NB4 (cell line): ENCODE data around the gene RNASE13.

Source experiments
- CTCF ChIP-seq: IDR thresholded peaks from one replicate; pipeline ENCODE4 v1.5.1; 2012; ENCODE audit warnings: low read depth, low read length
- MYC ChIP-seq: IDR thresholded peaks from 2 replicates; pipeline ENCODE4 v1.6.1; 2011; ENCODE audit warnings: low read depth, low read length
- POLR2A ChIP-seq: IDR thresholded peaks from 2 replicates; pipeline ENCODE4 v1.6.1; 2011; ENCODE audit warnings: mild to moderate bottlenecking; ENCODE audit not compliant: insufficient read length; ENCODE audit errors: extremely low read depth
- TF ChIP-seq, protein P1 (sequence below): IDR thresholded peaks from 2 replicates; pipeline ENCODE4 v1.6.1; 2011; ENCODE audit warnings: low read depth, low read length

GRCh38 chr14:20989787-20990600, 44.6 kb downstream of the RNASE13 start, which contains the start of gene METTL17:
- TF ChIP-seq CTCF, result peak; percentile 42
- TF ChIP-seq POLR2A, result peak; percentile 59
- TF ChIP-seq, protein P1, sequence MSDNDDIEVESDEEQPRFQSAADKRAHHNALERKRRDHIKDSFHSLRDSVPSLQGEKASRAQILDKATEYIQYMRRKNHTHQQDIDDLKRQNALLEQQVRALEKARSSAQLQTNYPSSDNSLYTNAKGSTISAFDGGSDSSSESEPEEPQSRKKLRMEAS, result peak; percentile 56
- peak; percentile 37; the same call in 1 of the 2 replicates for TF ChIP-seq MYC
